A549 (cell line): ENCODE measurements around the gene FBXO11. TPM values are rescaled to one million over a fixed set of nuclear protein-coding genes. Genes with fewer than 3 reads are reported as not detected.

ENCODE experiments used
- ATAC-seq, 2 experiments: fragments of 200-7000 bp in 1 of 2; fragments of >200 bp in 1 of 2; cut with Nextera tagmentation in 1 of 2; cut with Tn5 transposase in 1 of 2; 3 replicates each; pipeline versions ENCODE4 v1.8.0 to v1.9.1; 2018 to 2020; ENCODE audit warnings: mild to moderate bottlenecking in 1 of 2, moderate library complexity in 1 of 2
- CTCF ChIA-PET: fragments of 300-600 bp; sonication (Branson Sonifier 250); formaldehyde crosslinking; extraction: SDS; loops from one replicate; lab custom pipeline; 2021; ENCODE audit warnings: antibody characterized with exemption, inconsistent platforms; lab: Yijun Ruan, JAX
- POLR2A ChIA-PET: fragments of 350-600 bp; formaldehyde crosslinking; extraction: SDS; loops from one replicate; lab custom pipeline; 2021; ENCODE audit warnings: antibody characterized with exemption, inconsistent platforms; lab: Yijun Ruan, JAX
- DNase-seq, 2 experiments: peaks; one replicate each; pipeline versions ENCODE4 v3.0.0 to v3.0.0-alpha.2; 2011 to 2016; ENCODE audit warnings: low read depth in 1 of 2, low spot score in 1 of 2
- FAIRE-seq: peaks from 2 replicates; lab custom pipeline; 2011; peaks lifted over from hg19 to GRCh38; lab: Jason Lieb, UNC
- H3K27ac ChIP-seq, 2 experiments: fragments of >200 bp; sonication (Bioruptor Twin); formaldehyde crosslinking; 3 replicates each; pipeline ENCODE4 v1.5.1; 2016 to 2017
- H3K4me1 ChIP-seq: fragments of >200 bp; sonication (Bioruptor Twin); formaldehyde crosslinking; 3 replicates; pipeline ENCODE4 v1.6.1; 2016
- H3K4me2 ChIP-seq: fragments of >200 bp; sonication (Bioruptor Twin); formaldehyde crosslinking; 3 replicates; pipeline ENCODE4 v1.6.1; 2016
- H3K4me3 ChIP-seq: fragments of >200 bp; sonication (Bioruptor Twin); formaldehyde crosslinking; 3 replicates; pipeline ENCODE4 v1.5.1; 2016
- H3K9me3 ChIP-seq: fragments of >200 bp; sonication (Bioruptor Twin); formaldehyde crosslinking; 3 replicates; pipeline ENCODE4 v1.6.1; 2016
- CBX8 ChIP-seq: fragments of 200-600 bp; sonication (generic); IDR thresholded peaks from 2 replicates; pipeline ENCODE4 v1.6.1; 2016
- EHF ChIP-seq: fragments of 250-450 bp; sonication (Bioruptor Pico); IDR thresholded peaks from 2 replicates; pipeline ENCODE4 v1.5.0; 2020; ENCODE audit warnings: mild to moderate bottlenecking
- EP300 ChIP-seq, 2 experiments: fragments of >200 bp; sonication (Bioruptor Twin); formaldehyde crosslinking; IDR thresholded peaks; 2 replicates in 1 of 2; 3 replicates in 1 of 2; pipeline ENCODE4 v1.6.1; 2016 to 2017
- ESRRA ChIP-seq: fragments of 150-350 bp; IDR thresholded peaks from 2 replicates; pipeline ENCODE4 v1.6.1; 2014; ENCODE audit warnings: mild to moderate bottlenecking, low read length, borderline replicate concordance
- FOSB ChIP-seq: fragments of 250-450 bp; sonication (Bioruptor Pico); IDR thresholded peaks from 2 replicates; pipeline ENCODE4 v1.5.0; 2020; ENCODE audit warnings: mild to moderate bottlenecking, moderate library complexity
- FOSL2 ChIP-seq, 2 experiments: fragments of 450-650 bp in 1 of 2; fragments of >200 bp in 1 of 2; sonication (Bioruptor Twin) in 1 of 2; formaldehyde crosslinking; IDR thresholded peaks; 2 replicates each; pipeline versions ENCODE4 v1.5.0 to v1.6.1; 2016 to 2020; ENCODE audit warnings: mild to moderate bottlenecking in 1 of 2, moderate library complexity in 1 of 2
- HDAC2 ChIP-seq: fragments of 200-600 bp; sonication (generic); IDR thresholded peaks from 2 replicates; pipeline ENCODE4 v1.6.1; 2016
- HOXA7 ChIP-seq: fragments of 250-450 bp; sonication (Bioruptor Pico); IDR thresholded peaks from 2 replicates; pipeline ENCODE4 v1.5.0; 2020; ENCODE audit warnings: mild to moderate bottlenecking, moderate library complexity
- JUNB ChIP-seq: fragments of >200 bp; sonication (Bioruptor Twin); formaldehyde crosslinking; IDR thresholded peaks from 2 replicates; pipeline ENCODE4 v1.6.1; 2016
- MYC ChIP-seq: IDR thresholded peaks from 2 replicates; pipeline ENCODE4 v1.6.1; 2012; ENCODE audit warnings: mild to moderate bottlenecking, inconsistent platforms, low read length, improper control_type of control experiment, borderline replicate concordance
- NFE2L2 ChIP-seq: fragments of 150-350 bp; conservative IDR thresholded peaks from 2 replicates; pipeline ENCODE4 v1.6.1; 2014; ENCODE audit warnings: low read length
- NPAS2 ChIP-seq: fragments of 250-450 bp; sonication (Bioruptor Pico); IDR thresholded peaks from 2 replicates; pipeline ENCODE4 v1.8.0; 2022; ENCODE audit warnings: mild to moderate bottlenecking, moderate library complexity, borderline replicate concordance
- PHF8 ChIP-seq: fragments of 200-600 bp; sonication (generic); IDR thresholded peaks from 2 replicates; pipeline ENCODE4 v1.6.1; 2016; ENCODE audit warnings: low read depth, mild to moderate bottlenecking, antibody characterized with exemption, moderate library complexity, borderline replicate concordance
- RARB ChIP-seq: fragments of 250-450 bp; sonication (Bioruptor Pico); IDR thresholded peaks from 2 replicates; pipeline ENCODE4 v1.8.0; 2021; ENCODE audit warnings: mild to moderate bottlenecking, moderate library complexity
- SMC3 ChIP-seq: fragments of >200 bp; sonication (Bioruptor Twin); formaldehyde crosslinking; IDR thresholded peaks from 3 replicates; pipeline ENCODE4 v1.6.1; 2018; ENCODE audit warnings: inconsistent platforms
- ZC3H11A ChIP-seq: fragments of 450-650 bp; IDR thresholded peaks from 2 replicates; pipeline ENCODE4 v1.6.1; 2014; ENCODE audit warnings: antibody characterized with exemption, mild to moderate bottlenecking
- WGBS: methylation state at CpG from one replicate; pipeline ENCODE4 v1.1.6; 2017; ENCODE audit errors: missing lambda C conversion rate; 5-methylcytosine and 5-hydroxymethylcytosine counted together
- polyA plus RNA-seq, 4 experiments: library from polyadenylated mRNA; depleted of rRNA in 3 of 4; stranded (reverse); fragments of >200 nt; fragmentation: RNase III in 1 of 4; extraction: RNeasy Plus Mini Kit Qiagen cat#74134 plus additional on column Dnase treatment in 1 of 4; gene quantifications; 2 replicates in 3 of 4; 3 replicates in 1 of 4; pipeline ENCODE4 v1.2.3, GENCODE V29; 2011 to 2017
- TF ChIP-seq, protein P1 (sequence below): IDR thresholded peaks from 2 replicates; pipeline ENCODE4 v1.6.1; 2012
- TF ChIP-seq, protein P2 (sequence below): IDR thresholded peaks from 2 replicates; pipeline ENCODE4 v1.6.1; 2012
- TF ChIP-seq, protein P3 (sequence below): fragments of 250-450 bp; sonication (Bioruptor Pico); IDR thresholded peaks from 2 replicates; pipeline ENCODE4 v1.5.0; 2020; ENCODE audit warnings: low read depth, mild to moderate bottlenecking, moderate library complexity
- TF ChIP-seq, protein P4 (sequence below): fragments of 150-350 bp; IDR thresholded peaks from 2 replicates; pipeline ENCODE4 v1.6.1; 2014; ENCODE audit warnings: low read depth, mild to moderate bottlenecking, low read length
- TF ChIP-seq, protein P5 (sequence below): IDR thresholded peaks from 2 replicates; pipeline ENCODE4 v1.6.1; 2012; ENCODE audit warnings: low read depth, borderline replicate concordance

The FBXO11 gene
- polyA plus RNA-seq, 2 of the 4 experiments (the other 2 are of a cell fraction): 51.1 to 61.4 TPM

DNA sequence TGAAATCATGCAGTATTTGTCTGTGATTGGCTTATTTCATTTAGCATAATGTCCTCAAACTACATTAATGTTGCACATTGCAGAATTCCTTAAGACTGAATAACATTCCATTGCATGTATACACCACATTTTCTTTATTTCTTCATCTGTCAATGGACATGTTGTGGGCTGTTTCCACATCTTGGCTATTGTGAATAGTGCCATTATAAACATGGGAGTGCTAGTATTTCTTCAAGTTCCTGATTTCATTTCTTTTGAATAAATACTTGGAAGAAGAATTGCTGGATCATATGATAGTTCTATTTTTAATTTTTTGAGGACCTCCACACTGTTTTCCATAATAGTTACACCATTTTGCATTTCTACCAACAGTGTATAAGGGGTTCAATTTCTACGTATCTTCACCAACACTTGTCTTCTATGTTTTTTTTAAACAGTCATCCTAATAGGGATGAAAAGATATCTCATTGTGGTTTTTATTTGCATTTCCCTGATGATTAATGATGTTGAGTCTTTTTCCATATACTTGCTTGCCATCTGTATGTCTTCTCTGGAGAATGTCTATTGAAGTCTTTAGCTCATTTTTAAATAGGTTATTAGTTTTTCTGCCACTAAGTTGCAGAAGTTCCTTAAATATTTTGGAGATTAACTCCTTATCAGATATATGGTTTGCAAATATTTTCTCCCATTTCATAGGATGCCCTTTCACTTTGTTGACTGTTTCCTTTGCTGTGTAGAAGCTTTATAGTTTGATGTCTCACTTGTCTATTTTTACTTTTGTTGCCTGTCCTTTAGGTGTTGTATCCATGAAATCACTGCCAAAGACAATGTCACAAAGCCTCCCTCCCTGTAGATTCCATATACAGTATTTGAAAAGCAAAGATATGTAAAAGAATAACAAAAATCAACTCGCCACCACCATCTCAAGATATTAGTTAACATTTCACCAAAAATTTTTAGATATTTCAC, 14.6 kb downstream of the FBXO11 start:
- FAIRE-seq: peak; percentile 32

DNA sequence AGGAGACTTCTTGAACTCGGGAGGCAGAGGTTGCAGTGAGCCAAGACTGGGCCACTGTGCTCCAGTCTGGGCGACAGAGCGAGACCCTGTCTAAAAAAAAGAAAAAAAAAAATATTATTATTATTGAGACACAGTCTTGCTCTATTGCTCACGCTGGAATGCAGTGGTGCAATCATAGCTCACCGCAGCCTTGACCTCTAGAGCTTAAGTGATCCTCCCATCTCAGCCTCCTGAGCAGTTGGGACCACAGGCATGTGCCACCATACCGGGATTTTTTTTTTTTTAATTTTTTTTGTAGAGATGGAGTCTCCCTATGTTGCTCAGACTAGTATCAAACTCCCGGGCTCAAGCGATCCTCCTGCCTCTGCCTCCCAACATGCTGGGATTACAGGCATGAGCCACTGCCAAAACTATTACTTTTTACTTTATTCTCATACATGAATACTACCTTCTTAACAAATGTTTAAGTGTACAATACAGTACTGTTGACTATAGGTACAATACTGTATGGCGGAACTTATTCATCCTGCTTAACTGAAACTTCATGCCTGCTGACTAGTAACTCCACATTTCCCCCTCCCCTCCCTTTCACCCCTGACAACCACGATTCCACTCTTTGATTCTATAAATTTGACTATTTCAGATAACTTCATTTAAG, 15.5 kb downstream of the FBXO11 start:
- H3K27ac ChIP-seq: no peak overlapping the region
- DNase-seq (no peak), FAIRE-seq (no peak), ATAC-seq (no peak; a peak in 1 of 6 replicates)
- ChIA-PET CTCF (interaction anchor here (1.1 to 1.5 kb wide), 2 partner anchors 11 to 32 kb away, joined by 4 to 5 read pairs; no protein-coding TSS in a partner anchor), POLR2A (interaction anchor here (0.6 kb wide), 1 partner anchor 23 kb away, joined by 3 read pairs; no protein-coding TSS in a partner anchor)
- no peak for TF ChIP-seq EHF
- TF ChIP-seq SMC3: no peak
- no peak for TF ChIP-seq PHF8
- no peak for TF ChIP-seq HDAC2
- TF ChIP-seq, protein P1, sequence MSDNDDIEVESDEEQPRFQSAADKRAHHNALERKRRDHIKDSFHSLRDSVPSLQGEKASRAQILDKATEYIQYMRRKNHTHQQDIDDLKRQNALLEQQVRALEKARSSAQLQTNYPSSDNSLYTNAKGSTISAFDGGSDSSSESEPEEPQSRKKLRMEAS: no peak
- TF ChIP-seq MYC: no peak
- H3K4me3 ChIP-seq: no peak overlapping the region
- no peak overlapping the region for H3K4me2 ChIP-seq
- WGBS: 89% methylated on average over 10 of the region's 10 CpGs
- peaks cover 41% of the 10 kb centered on the region for H3K4me1 ChIP-seq
- no peaks in the 10 kb centered on the region for H3K9me3 ChIP-seq

More for the DNA sequence above, 14.6 kb downstream of the FBXO11 start:
- ChIA-PET POLR2A (interaction anchor here (0.6 kb wide), 1 partner anchor 23 kb away, joined by 3 read pairs; no protein-coding TSS in a partner anchor), CTCF (interaction anchor here (0.6 to 1.5 kb wide), 3 partner anchors 10 to 33 kb away, joined by 3 to 4 read pairs (median 3); no protein-coding TSS in a partner anchor)
- Histone ChIP-seq H3K4me3 (no peak overlapping the region), H3K27ac (no peak overlapping the region), H3K4me1 (peaks cover 49% of the 10 kb centered on the region), H3K4me2 (0 out of 3 replicates have a peak overlapping the region, but pooled peaks have one; percentile 5), H3K9me3 (no peaks in the 10 kb centered on the region)
- ATAC-seq (no peak), DNase-seq (no peak)
- 89% methylated on average over 2 of the region's 2 CpGs for WGBS
- no peak for TF ChIP-seq EP300 (IDR thresholded peaks at IDR 0.05)
- TF ChIP-seq, protein P2, sequence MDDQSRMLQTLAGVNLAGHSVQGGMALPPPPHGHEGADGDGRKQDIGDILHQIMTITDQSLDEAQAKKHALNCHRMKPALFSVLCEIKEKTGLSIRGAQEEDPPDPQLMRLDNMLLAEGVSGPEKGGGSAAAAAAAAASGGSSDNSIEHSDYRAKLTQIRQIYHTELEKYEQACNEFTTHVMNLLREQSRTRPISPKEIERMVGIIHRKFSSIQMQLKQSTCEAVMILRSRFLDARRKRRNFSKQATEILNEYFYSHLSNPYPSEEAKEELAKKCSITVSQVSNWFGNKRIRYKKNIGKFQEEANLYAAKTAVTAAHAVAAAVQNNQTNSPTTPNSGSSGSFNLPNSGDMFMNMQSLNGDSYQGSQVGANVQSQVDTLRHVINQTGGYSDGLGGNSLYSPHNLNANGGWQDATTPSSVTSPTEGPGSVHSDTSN: no peak
- TF ChIP-seq, protein P3, sequence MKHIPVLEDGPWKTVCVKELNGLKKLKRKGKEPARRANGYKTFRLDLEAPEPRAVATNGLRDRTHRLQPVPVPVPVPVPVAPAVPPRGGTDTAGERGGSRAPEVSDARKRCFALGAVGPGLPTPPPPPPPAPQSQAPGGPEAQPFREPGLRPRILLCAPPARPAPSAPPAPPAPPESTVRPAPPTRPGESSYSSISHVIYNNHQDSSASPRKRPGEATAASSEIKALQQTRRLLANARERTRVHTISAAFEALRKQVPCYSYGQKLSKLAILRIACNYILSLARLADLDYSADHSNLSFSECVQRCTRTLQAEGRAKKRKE: no peak
- no peak for TF ChIP-seq ZC3H11A
- TF ChIP-seq FOSB (CRISPR knock-in tag): no peak
- no peak for TF ChIP-seq SMC3
- TF ChIP-seq, protein P4, sequence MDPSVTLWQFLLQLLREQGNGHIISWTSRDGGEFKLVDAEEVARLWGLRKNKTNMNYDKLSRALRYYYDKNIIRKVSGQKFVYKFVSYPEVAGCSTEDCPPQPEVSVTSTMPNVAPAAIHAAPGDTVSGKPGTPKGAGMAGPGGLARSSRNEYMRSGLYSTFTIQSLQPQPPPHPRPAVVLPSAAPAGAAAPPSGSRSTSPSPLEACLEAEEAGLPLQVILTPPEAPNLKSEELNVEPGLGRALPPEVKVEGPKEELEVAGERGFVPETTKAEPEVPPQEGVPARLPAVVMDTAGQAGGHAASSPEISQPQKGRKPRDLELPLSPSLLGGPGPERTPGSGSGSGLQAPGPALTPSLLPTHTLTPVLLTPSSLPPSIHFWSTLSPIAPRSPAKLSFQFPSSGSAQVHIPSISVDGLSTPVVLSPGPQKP: no peak
- TF ChIP-seq NPAS2 (CRISPR knock-in tag): no peak
- no peak for TF ChIP-seq FOSL2 (IDR thresholded peaks at IDR 0.05)
- TF ChIP-seq FOSL2 (CRISPR knock-in tag; IDR thresholded peaks at IDR 0.05): no peak
- TF ChIP-seq JUNB: no peak
- TF ChIP-seq CBX8: no peak
- TF ChIP-seq HOXA7 (CRISPR knock-in tag): no peak
- no peak for TF ChIP-seq NFE2L2
- no peak for TF ChIP-seq ESRRA
- TF ChIP-seq RARB (CRISPR knock-in tag): no peak
- TF ChIP-seq MYC: no peak
- no peak for TF ChIP-seq EHF
- TF ChIP-seq, protein P5, sequence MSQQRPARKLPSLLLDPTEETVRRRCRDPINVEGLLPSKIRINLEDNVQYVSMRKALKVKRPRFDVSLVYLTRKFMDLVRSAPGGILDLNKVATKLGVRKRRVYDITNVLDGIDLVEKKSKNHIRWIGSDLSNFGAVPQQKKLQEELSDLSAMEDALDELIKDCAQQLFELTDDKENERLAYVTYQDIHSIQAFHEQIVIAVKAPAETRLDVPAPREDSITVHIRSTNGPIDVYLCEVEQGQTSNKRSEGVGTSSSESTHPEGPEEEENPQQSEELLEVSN: no peak
